Activated naive CD8-positive, alpha-beta T cell treated with anti-CD3 and anti-CD28 coated beads, Interleukin-2, amount 10 ng/mL, durations not matched to agents 7 days and 5 days (primary cell): ENCODE measurements around the gene RIMKLA. TPM values are rescaled to one million over a fixed set of nuclear protein-coding genes. Genes with fewer than 3 reads are reported as not detected.

ENCODE experiments used
- ATAC-seq: fragments of 150-1000 bp; cut with Tn5 transposase; one replicate; pipeline ENCODE4 v1.10.0; 2021; ENCODE audit warnings: low read depth, moderate library complexity
- POLR2A ChIA-PET: fragments of 350-600 bp; sonication (Branson Sonifier 250); formaldehyde crosslinking; loops from one replicate; lab custom pipeline; 2021; ENCODE audit warnings: antibody characterized with exemption; lab: Charles Lee
- DNase-seq: peaks from one replicate; pipeline ENCODE4 v3.0.0; 2021
- H3K27ac Mint-ChIP-seq: one replicate; pipeline ENCODE4 v1.8.0; 2022; ENCODE audit warnings: mild to moderate bottlenecking, mixed read lengths
- H3K27me3 Mint-ChIP-seq: one replicate; pipeline ENCODE4 v1.8.0; 2022; ENCODE audit warnings: mild to moderate bottlenecking, moderate library complexity, mixed read lengths
- H3K36me3 Mint-ChIP-seq: one replicate; pipeline ENCODE4 v1.8.0; 2021; ENCODE audit warnings: mild to moderate bottlenecking, mixed read lengths
- H3K4me1 Mint-ChIP-seq: one replicate; pipeline ENCODE4 v1.8.0; 2021; ENCODE audit warnings: mixed read lengths
- H3K4me3 Mint-ChIP-seq: one replicate; pipeline ENCODE4 v1.8.0; 2022; ENCODE audit warnings: mild to moderate bottlenecking, moderate library complexity, mixed read lengths
- H3K9me3 Mint-ChIP-seq: one replicate; pipeline ENCODE4 v1.8.0; 2021; ENCODE audit warnings: mixed read lengths
- total RNA-seq, 2 experiments: library from RNA; stranded (reverse); gene quantifications; one replicate each; pipeline ENCODE4 v1.2.3, GENCODE V29; 2021

The RIMKLA gene
- total RNA-seq, 2 experiments from 2014 or later: 3.6 to 3.7 TPM

- Mint-ChIP-seq H3K27ac (peak within 1 kb of the TSS; percentile 99), H3K36me3 (peaks cover 12% of the 10 kb centered on the region), H3K27me3 (peaks cover 2% of the 10 kb centered on the region), H3K4me3 (peak within 1 kb of the TSS; percentile 98), H3K9me3 (no peaks in the 10 kb centered on the region), H3K4me1 (peaks cover 22% of the 10 kb centered on the region)
- DNase-seq (peak; percentile 93), ATAC-seq (peak; percentile 91)
- POLR2A ChIA-PET: interaction anchor here (0.6 to 1.7 kb wide), 8 partner anchors 18 to 391 kb away, joined by 3 to 6 read pairs (median 4); partner anchors contain the start of genes C1orf50, P3H1 and ZNF691
These were observed 75.6 kb downstream of the RIMKLA start, which contains the start of the genes PPCS and ZMYND12 for GRCh38 chr1:42456010-42456753. Gene PPCS (plus strand): TSS chr1:42456543. CDS start chr1:42456566, 23 bp downstream. Gene ZMYND12 (minus strand): TSS chr1:42456022. CDS start chr1:42455997, 25 bp downstream.

GRCh38 chr1:42456754-42457089 lies 76.1 kb downstream of the RIMKLA start:
- POLR2A ChIA-PET: interaction anchor here (0.6 to 1.7 kb wide), 12 partner anchors 18 to 390 kb away, joined by 3 to 6 read pairs (median 3); partner anchors contain the start of genes C1orf50, P3H1, PPIH and YBX1
- DNase-seq (no peak), ATAC-seq (peak; percentile 76)
- H3K27me3 Mint-ChIP-seq: peaks cover 2% of the 10 kb centered on the region
- H3K9me3 Mint-ChIP-seq: no peaks in the 10 kb centered on the region
- peak overlapping the region; percentile 99 for H3K27ac Mint-ChIP-seq
- peaks cover 22% of the 10 kb centered on the region for H3K4me1 Mint-ChIP-seq
- peak overlapping the region; percentile 98 for H3K4me3 Mint-ChIP-seq
- peaks cover 13% of the 10 kb centered on the region for H3K36me3 Mint-ChIP-seq

GRCh38 chr1:42461196-42461595 lies 80.6 kb downstream of the RIMKLA start:
- POLR2A ChIA-PET: interaction anchor here (0.7 to 0.9 kb wide), 2 partner anchors 12 to 306 kb away, joined by 3 read pairs; partner anchors contain the start of genes C1orf50 and P3H1
- DNase-seq (no peak), ATAC-seq (no peak)
- Mint-ChIP-seq H3K9me3 (no peaks in the 10 kb centered on the region), H3K4me1 (peaks cover 36% of the 10 kb centered on the region), H3K27me3 (no peaks in the 10 kb centered on the region), H3K36me3 (peaks cover 13% of the 10 kb centered on the region), H3K27ac (no peak overlapping the region), H3K4me3 (no peak overlapping the region)

GRCh38 chr1:42462828-42463763 lies 82.5 kb downstream of the RIMKLA start, which contains the start of gene CCDC30:
Gene CCDC30 (plus strand): TSS chr1:42463286. CDS start chr1:42480552, 17,266 bp downstream.
- ATAC-seq (peak; percentile 99), DNase-seq (peak; percentile 93)
- no peaks in the 10 kb centered on the region for H3K27me3 Mint-ChIP-seq
- POLR2A ChIA-PET: interaction anchor here (1.2 to 1.4 kb wide), 4 partner anchors 9 to 303 kb away, joined by 3 to 5 read pairs (median 4); partner anchors contain the start of genes PPIH and YBX1
- peaks cover 9% of the 10 kb centered on the region for H3K36me3 Mint-ChIP-seq
- H3K9me3 Mint-ChIP-seq: no peaks in the 10 kb centered on the region
- H3K27ac Mint-ChIP-seq: peak within 1 kb of the TSS; percentile 61
- peak within 1 kb of the TSS; percentile 82 for H3K4me3 Mint-ChIP-seq
- peaks cover 28% of the 10 kb centered on the region for H3K4me1 Mint-ChIP-seq

- H3K27ac Mint-ChIP-seq: no peak overlapping the region
- peak overlapping the region; percentile 21 for H3K4me3 Mint-ChIP-seq
- no peak for DNase-seq
- peaks cover 22% of the 10 kb centered on the region for H3K4me1 Mint-ChIP-seq
- POLR2A ChIA-PET: no interaction called here
- H3K9me3 Mint-ChIP-seq: no peaks in the 10 kb centered on the region
- no peak for ATAC-seq
- H3K27me3 Mint-ChIP-seq: no peaks in the 10 kb centered on the region
- peaks cover 7% of the 10 kb centered on the region for H3K36me3 Mint-ChIP-seq
These were observed 83.3 kb downstream of the RIMKLA start for GRCh38 chr1:42463921-42464320.

GRCh38 chr1:42466030-42466429 lies 85.4 kb downstream of the RIMKLA start:
- POLR2A ChIA-PET: no interaction called here
- Mint-ChIP-seq H3K9me3 (no peaks in the 10 kb centered on the region), H3K36me3 (peaks cover 1% of the 10 kb centered on the region), H3K27me3 (no peaks in the 10 kb centered on the region), H3K27ac (no peak overlapping the region), H3K4me1 (peaks cover 17% of the 10 kb centered on the region), H3K4me3 (no peak overlapping the region)
- DNase-seq (no peak), ATAC-seq (no peak)

- POLR2A ChIA-PET: no interaction called here
- Mint-ChIP-seq H3K9me3 (no peaks in the 10 kb centered on the region), H3K4me1 (no peaks in the 10 kb centered on the region), H3K27ac (no peak overlapping the region), H3K36me3 (no peaks in the 10 kb centered on the region), H3K4me3 (no peak overlapping the region), H3K27me3 (no peaks in the 10 kb centered on the region)
- ATAC-seq (no peak), DNase-seq (no peak)
These were observed 89.1 kb downstream of the RIMKLA start for GRCh38 chr1:42469727-42470126.

Other genes with a start within 250 kb of the RIMKLA start
- not detected for gene GUCA2B, start 227.4 kb upstream of the RIMKLA start, total RNA-seq
- gene GUCA2A, start 216.0 kb upstream of the RIMKLA start, total RNA-seq: not detected
- gene FOXJ3, start 45.6 kb upstream of the RIMKLA start, total RNA-seq: 10 to 100 TPM; 59.1 to 61.1 TPM
- under 1 TPM; 0.44 to 0.79 TPM for gene ZMYND12, start 75.2 kb downstream of the RIMKLA start, total RNA-seq
- 10 to 100 TPM; 51.6 to 52.1 TPM for gene PPCS, start 75.8 kb downstream of the RIMKLA start, total RNA-seq
- 1 to 10 TPM; 2.8 to 3.1 TPM for gene CCDC30, start 82.5 kb downstream of the RIMKLA start, total RNA-seq